H9 (cell line): ENCODE results near the gene DYRK1A. TPM values are rescaled to one million over a fixed set of nuclear protein-coding genes. Genes with fewer than 3 reads are reported as not detected.
A peak's percentile ranks its signal among the peaks of the same experiment; 100 is the strongest.

ENCODE experiments used
- DNase-seq: peaks from one replicate; pipeline ENCODE4 v3.0.0-alpha.2; 2017
- H2AFZ ChIP-seq: one replicate; pipeline ENCODE4 v1.6.1; 2013; ENCODE audit warnings: mild to moderate bottlenecking, low read length, control low read depth, moderate library complexity
- H2AK5ac ChIP-seq: 2 replicates; pipeline ENCODE4 v1.6.1; 2013; ENCODE audit warnings: low read length, control low read depth, mixed read lengths; ENCODE audit not compliant: insufficient read length
- H2BK120ac ChIP-seq: one replicate; pipeline ENCODE4 v1.6.1; 2013; ENCODE audit warnings: low read depth, mild to moderate bottlenecking, low read length, control low read depth, inconsistent platforms; ENCODE audit not compliant: poor library complexity, severe bottlenecking
- H2BK12ac ChIP-seq: 2 replicates; pipeline ENCODE4 v1.6.1; 2013; ENCODE audit warnings: low read length, control low read depth, mixed read lengths, low read depth; ENCODE audit not compliant: insufficient read length
- H2BK15ac ChIP-seq: 2 replicates; pipeline ENCODE4 v1.6.1; 2013; ENCODE audit warnings: low read depth, low read length, control low read depth
- H2BK20ac ChIP-seq: one replicate; pipeline ENCODE4 v1.6.1; 2013; ENCODE audit warnings: low read depth, mild to moderate bottlenecking, low read length, control low read depth, inconsistent platforms; ENCODE audit not compliant: poor library complexity, severe bottlenecking
- H2BK5ac ChIP-seq: 2 replicates; pipeline ENCODE4 v1.6.1; 2013; ENCODE audit warnings: low read length, control low read depth, mixed read lengths; ENCODE audit not compliant: insufficient read length
- H3K14ac ChIP-seq: 2 replicates; pipeline ENCODE4 v1.6.1; 2013; ENCODE audit warnings: low read length, control low read depth; ENCODE audit not compliant: insufficient read depth
- H3K18ac ChIP-seq: 2 replicates; pipeline ENCODE4 v1.6.1; 2013; ENCODE audit warnings: low read depth, mild to moderate bottlenecking, mixed read lengths, low read length, control low read depth; ENCODE audit not compliant: insufficient read length
- H3K23ac ChIP-seq: 2 replicates; pipeline ENCODE4 v1.6.1; 2013; ENCODE audit warnings: low read length, control low read depth, mixed read lengths, low read depth; ENCODE audit not compliant: insufficient read length
- H3K23me2 ChIP-seq: 2 replicates; pipeline ENCODE4 v1.6.1; 2013; ENCODE audit warnings: low read depth, mild to moderate bottlenecking, mixed read lengths, low read length, control low read depth; ENCODE audit not compliant: insufficient read length, poor library complexity, severe bottlenecking
- H3K27ac ChIP-seq: 2 replicates; pipeline ENCODE4 v1.5.1; 2013; ENCODE audit warnings: low read length, control low read depth, mixed read lengths, low read depth; ENCODE audit not compliant: insufficient read length
- H3K27me3 ChIP-seq: 2 replicates; pipeline ENCODE4 v1.6.1; 2013; ENCODE audit warnings: low read length, control low read depth, inconsistent platforms; ENCODE audit not compliant: insufficient read depth
- H3K4ac ChIP-seq: 2 replicates; pipeline ENCODE4 v1.6.1; 2013; ENCODE audit warnings: low read depth, mild to moderate bottlenecking, control low read depth, inconsistent platforms, low read length, moderate library complexity
- H3K4me1 ChIP-seq: 2 replicates; pipeline ENCODE4 v1.6.1; 2013; ENCODE audit warnings: low read length, control low read depth, inconsistent platforms; ENCODE audit not compliant: insufficient read depth
- H3K4me2 ChIP-seq: 2 replicates; pipeline ENCODE4 v1.6.1; 2013; ENCODE audit warnings: low read length, control low read depth, mixed read lengths; ENCODE audit not compliant: insufficient read length, insufficient read depth
- H3K56ac ChIP-seq: 2 replicates; pipeline ENCODE4 v1.6.1; 2013; ENCODE audit warnings: low read depth, mild to moderate bottlenecking, mixed read lengths, low read length, control low read depth; ENCODE audit not compliant: insufficient read length
- H3K79me1 ChIP-seq: 2 replicates; pipeline ENCODE4 v1.6.1; 2013; ENCODE audit warnings: low read depth, mild to moderate bottlenecking, moderate library complexity, low read length, control low read depth, inconsistent platforms; ENCODE audit not compliant: insufficient read depth, poor library complexity, severe bottlenecking
- H3K79me2 ChIP-seq: 2 replicates; pipeline ENCODE4 v1.6.1; 2013; ENCODE audit warnings: low read length, control low read depth, inconsistent platforms; ENCODE audit not compliant: insufficient read depth
- H3K9ac ChIP-seq: 2 replicates; pipeline ENCODE4 v1.6.1; 2013; ENCODE audit warnings: low read length, control low read depth, mixed read lengths; ENCODE audit not compliant: insufficient read length; ENCODE audit errors: extremely low read depth
- H3K9me3 ChIP-seq: one replicate; pipeline ENCODE4 v1.6.1; 2013; ENCODE audit warnings: low read depth, low read length, inconsistent platforms; ENCODE audit not compliant: control insufficient read depth
- H3T11ph ChIP-seq: one replicate; pipeline ENCODE4 v1.6.1; 2013; ENCODE audit warnings: mild to moderate bottlenecking, low read length, control low read depth, inconsistent platforms
- H4K20me1 ChIP-seq: one replicate; pipeline ENCODE4 v1.6.1; 2013; ENCODE audit not compliant: control insufficient read depth, insufficient read length, insufficient read depth
- H4K5ac ChIP-seq: 2 replicates; pipeline ENCODE4 v1.6.1; 2013; ENCODE audit warnings: low read depth, mild to moderate bottlenecking, mixed read lengths, low read length, control low read depth; ENCODE audit not compliant: insufficient read length
- H4K8ac ChIP-seq: replicated peaks from 2 replicates; pipeline ENCODE4 v1.6.1; 2013; ENCODE audit warnings: low read length, control low read depth, mixed read lengths, low read depth; ENCODE audit not compliant: insufficient read length
- H4K91ac ChIP-seq: 2 replicates; pipeline ENCODE4 v1.6.1; 2013; ENCODE audit warnings: low read depth, mild to moderate bottlenecking, moderate library complexity, mixed read lengths, low read length, control low read depth; ENCODE audit not compliant: insufficient read length
- H3K27ac Mint-ChIP-seq, 3 experiments: 2 replicates in 2 of 3; 3 replicates in 1 of 3; pipeline ENCODE4 v1.8.0; 2020 to 2021; ENCODE audit warnings: mixed read lengths in 3 of 3, mild to moderate bottlenecking in 1 of 3, moderate library complexity in 1 of 3
- H3K27me3 Mint-ChIP-seq: 2 replicates; pipeline ENCODE4 v1.8.0; 2021; ENCODE audit warnings: low read depth, mild to moderate bottlenecking, moderate library complexity, mixed read lengths
- H3K36me3 Mint-ChIP-seq, 3 experiments: 2 replicates in 2 of 3; 3 replicates in 1 of 3; pipeline ENCODE4 v1.8.0; 2020 to 2021; ENCODE audit warnings: low read depth in 3 of 3, mixed read lengths in 3 of 3; ENCODE audit not compliant: insufficient read depth in 1 of 3
- H3K4me1 Mint-ChIP-seq, 2 experiments: 2 replicates each; pipeline ENCODE4 v1.8.0; 2020; ENCODE audit warnings: mixed read lengths in 2 of 2
- H3K4me3 Mint-ChIP-seq, 2 experiments: 2 replicates in 1 of 2; 3 replicates in 1 of 2; pipeline ENCODE4 v1.8.0; 2020 to 2021; ENCODE audit warnings: mild to moderate bottlenecking in 2 of 2, mixed read lengths in 2 of 2, moderate library complexity in 1 of 2
- H3K9me3 Mint-ChIP-seq, 2 experiments: 2 replicates in 1 of 2; 3 replicates in 1 of 2; pipeline ENCODE4 v1.8.0; 2020; ENCODE audit warnings: mild to moderate bottlenecking in 2 of 2, mixed read lengths in 2 of 2, moderate library complexity in 1 of 2
- CTCF ChIP-seq: fragments of 200-600 bp; sonication (generic); conservative IDR thresholded peaks from 3 replicates; pipeline ENCODE4 v1.8.0; 2021; ENCODE audit warnings: antibody characterized with exemption, mild to moderate bottlenecking
- WGBS: extraction: QIAGEN DNeasy Blood & Tissue Kit; methylation state at CpG from one replicate; pipeline ENCODE4 v1.1.7; 2013; ENCODE audit warnings: missing lambda C conversion rate, low lambda C conversion rate, mixed read lengths; ENCODE audit not compliant: insufficient read length; ENCODE audit errors: extremely low coverage; 5-methylcytosine and 5-hydroxymethylcytosine counted together
- total RNA-seq: library from RNA; stranded (reverse); gene quantifications from 2 replicates; pipeline ENCODE4 v1.2.1, GENCODE V29; 2021

DYRK1A gene
- total RNA-seq, 1 experiment from 2014 or later: 73.6 TPM

- H3K79me1 ChIP-seq: no peaks in the 10 kb centered on the region
- H2BK120ac ChIP-seq: no peak overlapping the region
- no peaks in the 10 kb centered on the region for H3K27me3 ChIP-seq
- H3K4me2 ChIP-seq: peak overlapping the region; percentile 91
- peaks cover 42% of the 10 kb centered on the region for H3K79me2 ChIP-seq
- Mint-ChIP-seq H3K4me1 (peaks cover 46 to 49% of the 10 kb centered on the region in 2 experiments), H3K27ac (peak overlapping the region; percentile 88 to 98 (median 94)), H3K36me3 (peaks cover 2 to 4% (median 4%) of the 10 kb centered on the region in 3 experiments), H3K27me3 (no peaks in the 10 kb centered on the region), H3K9me3 (peaks cover 4 to 6% of the 10 kb centered on the region in 2 experiments), H3K4me3 (peak overlapping the region; percentile 84 to 91)
- no peak overlapping the region for H4K8ac ChIP-seq
- H3K23me2 ChIP-seq: peaks cover 11% of the 10 kb centered on the region
- H2BK15ac ChIP-seq: no peak overlapping the region
- H3K27ac ChIP-seq: no peak overlapping the region
- no peak for TF ChIP-seq CTCF
- H3K56ac ChIP-seq: no peak overlapping the region
- no peaks in the 10 kb centered on the region for H4K20me1 ChIP-seq
- no peak overlapping the region for H2BK12ac ChIP-seq
- no peak overlapping the region for H2BK5ac ChIP-seq
- no CpG with 5 or more reads among the region's 68 CpGs for WGBS
- peak overlapping the region; percentile 97 for H3K9ac ChIP-seq
- H2AK5ac ChIP-seq: no peak overlapping the region
- no peak overlapping the region for H2AFZ ChIP-seq
- no peak overlapping the region for H3K23ac ChIP-seq
- H3K9me3 ChIP-seq: no peaks in the 10 kb centered on the region
- H3K14ac ChIP-seq: peak overlapping the region; percentile 66
- no peak for DNase-seq
- H2BK20ac ChIP-seq: no peak overlapping the region
- H4K5ac ChIP-seq: no peak overlapping the region
- H3K18ac ChIP-seq: peak overlapping the region; percentile 94
- H3K4ac ChIP-seq: no peak overlapping the region
- no peak overlapping the region for H3T11ph ChIP-seq
- no peaks in the 10 kb centered on the region for H3K4me1 ChIP-seq
- no peak overlapping the region for H4K91ac ChIP-seq
These were observed 1.3 kb downstream of the DYRK1A start for GRCh38 chr21:37367703-37368540.
